OCI-LY7 (cell line): ENCODE results near the gene SLC44A3.

Source experiments
- CTCF ChIP-seq: fragments of 200-600 bp; sonication (generic); conservative IDR thresholded peaks from 2 replicates; pipeline ENCODE4 v1.5.1; 2014; ENCODE audit warnings: mild to moderate bottlenecking, antibody characterized with exemption, low read length, moderate library complexity, mixed read lengths
- EZH2phosphoT487 ChIP-seq: fragments of 200-600 bp; sonication (generic); IDR thresholded peaks from 2 replicates; pipeline ENCODE4 v1.6.1; 2018; ENCODE audit warnings: low read depth, borderline replicate concordance, mild to moderate bottlenecking, mixed run types, antibody characterized with exemption, low read length, moderate library complexity, mixed read lengths

DNA sequence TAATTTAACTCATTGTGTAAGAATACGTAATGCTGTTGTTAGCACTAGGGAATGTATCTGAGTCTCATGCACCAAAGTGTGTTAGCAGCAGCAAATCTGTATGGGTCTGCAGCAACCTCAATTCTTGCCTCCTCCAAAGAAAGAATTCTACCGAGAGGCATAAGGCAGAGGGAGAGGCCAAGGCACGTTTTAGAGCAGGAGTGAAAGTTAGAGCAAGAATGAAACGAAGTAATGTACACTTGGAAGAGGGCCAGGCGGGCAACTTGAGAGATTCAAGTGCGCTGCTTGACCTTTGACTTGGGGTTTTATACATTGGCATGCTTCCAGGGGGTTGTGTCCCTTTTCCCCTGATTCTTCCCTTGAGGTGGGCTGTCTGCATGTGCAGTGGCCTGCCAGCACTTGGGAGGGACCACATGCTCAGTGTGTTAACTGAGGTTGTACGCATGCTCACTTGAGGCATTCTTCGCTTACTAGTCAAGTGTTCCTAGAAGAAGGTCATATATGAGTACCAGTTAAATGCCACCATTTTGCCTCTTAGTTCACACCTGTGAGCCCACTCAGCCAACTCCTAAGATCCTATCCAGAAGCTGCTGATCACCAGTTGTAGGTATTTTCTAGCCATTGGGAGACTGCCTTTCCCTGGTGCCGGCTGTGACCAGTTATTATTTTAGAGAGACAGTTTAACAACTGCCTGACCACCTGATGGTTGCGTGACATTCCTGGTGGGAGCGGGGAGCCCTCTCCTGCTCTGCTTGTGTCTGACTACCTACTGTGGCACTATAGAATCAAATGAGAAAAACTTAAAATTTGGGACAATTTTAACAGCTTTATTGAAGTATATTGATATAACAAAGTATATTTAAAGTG, 109.4 kb downstream of the SLC44A3 start:
- TF ChIP-seq CTCF: no peak
- no peak for TF ChIP-seq EZH2phosphoT487
